ENCODE results near the gene TNFAIP8.

The TNFAIP8 gene

GRCh38 chr5:119411361-119412278, 55.8 kb downstream of the TNFAIP8 start:
- peak; percentile 96 for TF ChIP-seq RAD21 (IDR thresholded peaks at IDR 0.05; ENCODE audit: low read depth)
- TF ChIP-seq TAF1 (IDR thresholded peaks at IDR 0.05; ENCODE audit: low read depth) = no peak

GRCh38 chr5:119412279-119413227, 56.7 kb downstream of the TNFAIP8 start:
- TF ChIP-seq RAD21 (IDR thresholded peaks at IDR 0.05; ENCODE audit: low read depth) = no peak
- TF ChIP-seq TAF1 (IDR thresholded peaks at IDR 0.05; ENCODE audit: low read depth) = no peak
- TF ChIP-seq CEBPB (IDR thresholded peaks at IDR 0.05) = no peak
- no peak for TF ChIP-seq FOXM1 (IDR thresholded peaks at IDR 0.05; ENCODE audit: borderline replicate concordance, low read depth)
- TF ChIP-seq ZBTB7A (IDR thresholded peaks at IDR 0.05; ENCODE audit: low read depth) = no peak
- no peak for TF ChIP-seq TCF12 (IDR thresholded peaks at IDR 0.05; ENCODE audit: low read depth)
- TF ChIP-seq CREB1 (IDR thresholded peaks at IDR 0.05; ENCODE audit: low read depth) = no peak
- TF ChIP-seq TEAD4 (IDR thresholded peaks at IDR 0.05) = no peak
- no peak for TF ChIP-seq EGR1 (IDR thresholded peaks at IDR 0.05)
- no peak for TF ChIP-seq REST (IDR thresholded peaks at IDR 0.05; ENCODE audit: low read depth)
- TF ChIP-seq USF1 (IDR thresholded peaks at IDR 0.05) = no peak
- no peak for TF ChIP-seq YY1 (IDR thresholded peaks at IDR 0.05; ENCODE audit: low read depth)
- TF ChIP-seq NFIC (IDR thresholded peaks at IDR 0.05) = no peak
- no peak for TF ChIP-seq MAX (IDR thresholded peaks at IDR 0.05)
- no peak for TF ChIP-seq EP300 (IDR thresholded peaks at IDR 0.05; ENCODE audit: borderline replicate concordance)

- TF ChIP-seq CEBPB (IDR thresholded peaks at IDR 0.05) (0 out of 2 replicates have a peak, but pooled peaks have one; percentile 36), TCF12 (IDR thresholded peaks at IDR 0.05; ENCODE audit: low read depth) (no peak), NFIC (IDR thresholded peaks at IDR 0.05) (no peak), TAF1 (IDR thresholded peaks at IDR 0.05; ENCODE audit: low read depth) (no peak), TEAD4 (IDR thresholded peaks at IDR 0.05) (no peak), MAX (IDR thresholded peaks at IDR 0.05) (no peak)
Measured at GRCh38 chr5:119417891-119418605, 62.2 kb downstream of the TNFAIP8 start.

GRCh38 chr5:119418606-119419100, 62.8 kb downstream of the TNFAIP8 start:
- TF ChIP-seq ZBTB7A (IDR thresholded peaks at IDR 0.05; ENCODE audit: low read depth) (no peak), EGR1 (IDR thresholded peaks at IDR 0.05) (no peak), TEAD4 (IDR thresholded peaks at IDR 0.05) (no peak), CEBPB (IDR thresholded peaks at IDR 0.05) (no peak), CREB1 (IDR thresholded peaks at IDR 0.05; ENCODE audit: low read depth) (no peak), USF1 (IDR thresholded peaks at IDR 0.05) (no peak), YY1 (IDR thresholded peaks at IDR 0.05; ENCODE audit: low read depth) (no peak), MAX (IDR thresholded peaks at IDR 0.05) (no peak), EP300 (IDR thresholded peaks at IDR 0.05; ENCODE audit: borderline replicate concordance) (no peak), NFIC (IDR thresholded peaks at IDR 0.05) (no peak), TCF12 (IDR thresholded peaks at IDR 0.05; ENCODE audit: low read depth) (no peak), FOXM1 (IDR thresholded peaks at IDR 0.05; ENCODE audit: borderline replicate concordance, low read depth) (no peak), RAD21 (IDR thresholded peaks at IDR 0.05; ENCODE audit: low read depth) (no peak), REST (IDR thresholded peaks at IDR 0.05; ENCODE audit: low read depth) (no peak), TAF1 (IDR thresholded peaks at IDR 0.05; ENCODE audit: low read depth) (no peak)
